ENCODE results near the gene ADGRG6. TPM values are rescaled to one million over a fixed set of nuclear protein-coding genes. Genes with fewer than 3 reads are reported as not detected.

ADGRG6 gene
- total RNA-seq, 1 experiment from 2014 or later: 3.0 TPM

DNA sequence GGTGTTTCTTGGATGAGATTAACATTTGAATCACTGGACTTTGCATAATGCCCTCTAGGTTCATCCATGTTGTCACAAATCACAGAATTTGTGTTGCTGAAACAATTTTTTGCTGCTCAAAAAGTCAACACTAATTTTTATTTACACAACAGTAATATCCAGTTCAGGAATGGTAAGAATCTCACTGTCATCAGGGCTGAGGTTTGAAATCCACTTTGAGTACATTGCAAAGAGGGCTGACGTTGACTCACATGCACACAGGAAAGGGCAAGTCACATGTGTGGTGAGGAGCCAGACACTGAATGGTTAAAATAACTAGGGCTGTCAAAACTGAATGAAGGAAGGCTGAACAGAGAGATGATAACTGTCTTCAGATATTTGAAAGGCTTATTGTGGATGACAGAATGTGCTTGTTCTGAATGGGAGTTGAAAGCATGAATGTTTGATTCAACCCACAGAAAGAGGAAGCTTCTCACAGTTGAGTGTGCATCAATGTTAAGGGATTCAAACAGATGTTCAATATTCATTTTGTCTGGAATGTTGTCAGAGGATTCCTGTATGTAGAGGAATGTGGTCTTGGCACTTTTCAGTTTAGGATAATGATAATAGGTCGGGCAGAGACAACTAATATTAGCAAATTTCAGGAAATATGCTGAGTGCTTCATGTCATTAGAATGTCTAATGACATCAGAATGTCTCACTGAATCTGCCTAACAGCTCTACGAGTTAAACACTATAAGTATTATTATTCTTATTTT, 3.6 kb upstream of the ADGRG6 start:
- Histone ChIP-seq H3K27me3 (no peaks in the 10 kb centered on the region), H3K36me3 (no peaks in the 10 kb centered on the region), H3K9me3 (replicated peaks) (no peaks in the 10 kb centered on the region), H3K4me1 (peaks cover 5% of the 10 kb centered on the region), H3K27ac (peak overlapping the region; percentile 30), H3K4me3 (no peak overlapping the region)
- DNase-seq: peak in 1 of 2 experiments; percentile 17

- H3K4me3 ChIP-seq: no peak overlapping the region
- H3K36me3 ChIP-seq: no peaks in the 10 kb centered on the region
- no peak overlapping the region for H3K27ac ChIP-seq
- DNase-seq: no peak
- no peaks in the 10 kb centered on the region for H3K9me3 ChIP-seq (replicated peaks)
- no peaks in the 10 kb centered on the region for H3K27me3 ChIP-seq
- peaks cover 5% of the 10 kb centered on the region for H3K4me1 ChIP-seq
Observed at GRCh38 chr6:142300302-142300701, 1.5 kb upstream of the ADGRG6 start.

DNA sequence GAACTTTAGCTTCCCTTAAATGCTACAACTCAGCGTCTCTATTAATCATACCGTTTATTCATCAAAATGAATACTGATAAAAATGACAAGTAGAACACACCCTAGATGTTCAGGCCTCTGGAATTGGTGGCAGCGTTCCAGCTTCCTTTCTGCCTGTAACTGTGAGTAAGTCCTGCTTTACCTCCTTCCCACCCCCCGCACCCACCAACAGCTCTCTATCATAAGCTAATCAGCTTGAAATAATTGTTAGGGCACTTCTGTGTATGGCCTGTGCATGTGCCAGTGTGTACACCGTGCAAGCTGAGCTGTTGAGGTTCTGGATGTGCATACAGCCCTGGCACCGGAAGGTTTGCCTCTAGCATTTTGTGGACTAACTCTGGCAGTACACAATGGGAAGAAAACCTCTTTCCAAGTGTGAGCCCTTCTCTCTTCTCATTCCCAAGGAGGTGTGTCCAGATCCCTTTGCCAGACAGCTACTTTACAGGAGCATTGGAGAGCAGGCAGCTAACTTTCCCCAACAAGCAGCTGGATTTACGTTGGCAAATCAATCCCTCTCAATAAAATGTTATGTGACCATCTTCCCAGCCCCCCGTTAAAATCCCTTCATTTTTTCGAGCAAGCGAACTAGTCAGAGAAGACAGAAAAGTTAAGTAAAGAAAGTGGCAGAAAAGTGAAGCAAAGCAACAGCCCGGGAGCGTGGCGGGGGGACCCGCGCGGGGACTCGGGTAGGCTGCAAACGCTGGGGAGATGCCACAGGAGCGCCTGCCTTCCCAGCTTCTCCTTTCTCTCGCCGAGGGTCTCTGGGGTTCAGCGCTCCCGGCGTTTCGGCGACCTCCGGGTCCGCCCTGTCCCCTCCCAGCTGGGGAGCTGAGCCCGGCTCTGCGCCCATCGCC, 803 bp upstream of the ADGRG6 start:
- H3K36me3 ChIP-seq: no peaks in the 10 kb centered on the region
- H3K4me3 ChIP-seq: peak overlapping the region; percentile 65
- H3K27ac ChIP-seq: peak overlapping the region; percentile 4; the same call in 1 of the 2 replicates
- H3K4me1 ChIP-seq: peaks cover 5% of the 10 kb centered on the region
- H3K27me3 ChIP-seq: no peaks in the 10 kb centered on the region
- DNase-seq: peak; percentile 3 to 24
- no peaks in the 10 kb centered on the region for H3K9me3 ChIP-seq (replicated peaks)

- peak in 1 of 2 experiments; percentile 4 for DNase-seq
- Histone ChIP-seq H3K27me3 (no peaks in the 10 kb centered on the region), H3K9me3 (replicated peaks) (no peaks in the 10 kb centered on the region), H3K36me3 (no peaks in the 10 kb centered on the region), H3K4me1 (peaks cover 5% of the 10 kb centered on the region), H3K4me3 (peak overlapping the region; percentile 65), H3K27ac (no peak overlapping the region)
Observed at GRCh38 chr6:142302421-142303175, 791 bp downstream of the ADGRG6 start.

DNA sequence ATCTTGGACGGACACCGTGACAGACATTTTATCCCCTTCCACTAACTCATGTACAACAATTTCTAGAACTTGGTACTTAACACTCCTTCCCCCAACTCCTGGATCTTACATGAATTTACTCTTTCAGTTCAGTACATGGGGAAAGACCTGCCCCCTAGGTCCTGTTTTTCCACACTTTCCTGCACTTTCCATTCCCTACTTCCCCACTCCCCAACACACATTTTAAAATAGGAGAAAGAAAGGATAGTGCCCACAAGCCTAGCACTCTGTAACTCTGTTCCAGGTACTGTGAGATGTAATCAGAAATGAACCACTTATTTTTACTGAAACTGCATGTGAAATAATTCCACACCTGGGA, 1.3 kb downstream of the ADGRG6 start:
- H3K27me3 ChIP-seq: no peaks in the 10 kb centered on the region
- no peaks in the 10 kb centered on the region for H3K9me3 ChIP-seq (replicated peaks)
- H3K36me3 ChIP-seq: no peaks in the 10 kb centered on the region
- no peak overlapping the region for H3K4me3 ChIP-seq
- no peak overlapping the region for H3K27ac ChIP-seq
- H3K4me1 ChIP-seq: peaks cover 2% of the 10 kb centered on the region; the same call in 1 of the 2 replicates
- DNase-seq: no peak

- no peaks in the 10 kb centered on the region for H3K4me1 ChIP-seq
- H3K4me3 ChIP-seq: no peak overlapping the region
- H3K27me3 ChIP-seq: no peaks in the 10 kb centered on the region
- no peaks in the 10 kb centered on the region for H3K9me3 ChIP-seq (replicated peaks)
- H3K27ac ChIP-seq: no peak overlapping the region
- H3K36me3 ChIP-seq: no peaks in the 10 kb centered on the region
- DNase-seq: no peak
Observed at GRCh38 chr6:142304241-142304640, 2.4 kb downstream of the ADGRG6 start.

GRCh38 chr6:142306736-142307135, 4.9 kb downstream of the ADGRG6 start:
- Histone ChIP-seq H3K27ac (no peak overlapping the region), H3K4me3 (no peak overlapping the region), H3K27me3 (no peaks in the 10 kb centered on the region), H3K9me3 (replicated peaks) (no peaks in the 10 kb centered on the region), H3K36me3 (no peaks in the 10 kb centered on the region), H3K4me1 (no peaks in the 10 kb centered on the region)
- no peak for DNase-seq

- Histone ChIP-seq H3K4me1 (no peaks in the 10 kb centered on the region), H3K4me3 (no peak overlapping the region), H3K27me3 (no peaks in the 10 kb centered on the region), H3K9me3 (replicated peaks) (no peaks in the 10 kb centered on the region), H3K27ac (no peak overlapping the region), H3K36me3 (no peaks in the 10 kb centered on the region)
- no peak for DNase-seq
Observed at GRCh38 chr6:142307963-142308748, 6.3 kb downstream of the ADGRG6 start.

GRCh38 chr6:142309426-142309825, 7.6 kb downstream of the ADGRG6 start:
- Histone ChIP-seq H3K27ac (no peak overlapping the region), H3K36me3 (no peaks in the 10 kb centered on the region), H3K27me3 (no peaks in the 10 kb centered on the region), H3K4me3 (no peak overlapping the region), H3K4me1 (no peaks in the 10 kb centered on the region), H3K9me3 (replicated peaks) (no peaks in the 10 kb centered on the region)
- DNase-seq: no peak

DNA sequence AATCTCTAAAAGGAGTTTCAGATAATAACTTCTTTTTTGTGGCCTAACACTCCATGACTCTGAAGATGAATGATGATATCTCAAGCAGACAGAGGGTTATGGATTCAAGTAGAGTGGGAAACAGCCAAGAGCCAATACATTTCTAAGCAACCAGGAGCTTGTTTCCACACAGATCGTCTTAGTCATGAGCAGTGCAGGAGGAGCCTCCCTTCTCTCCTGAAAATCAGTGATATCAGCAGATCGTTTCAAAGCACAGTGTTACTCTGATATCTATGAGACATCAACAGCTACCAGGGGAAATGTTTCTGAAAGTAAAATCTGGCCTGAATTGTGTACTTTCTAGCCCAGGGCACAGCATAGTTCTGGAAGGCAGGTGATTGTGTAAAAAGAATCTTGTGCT, 11.5 kb downstream of the ADGRG6 start:
- no peaks in the 10 kb centered on the region for H3K36me3 ChIP-seq
- no peaks in the 10 kb centered on the region; the same call in 1 of the 2 replicates for H3K9me3 ChIP-seq (replicated peaks)
- no peaks in the 10 kb centered on the region for H3K4me1 ChIP-seq
- no peaks in the 10 kb centered on the region for H3K27me3 ChIP-seq
- DNase-seq: no peak
- no peak overlapping the region for H3K4me3 ChIP-seq
- no peak overlapping the region for H3K27ac ChIP-seq

- Histone ChIP-seq H3K27me3 (no peaks in the 10 kb centered on the region), H3K9me3 (replicated peaks) (no peaks in the 10 kb centered on the region; the same call in 1 of the 2 replicates), H3K27ac (no peak overlapping the region), H3K4me1 (no peaks in the 10 kb centered on the region), H3K4me3 (no peak overlapping the region), H3K36me3 (no peaks in the 10 kb centered on the region)
- no peak for DNase-seq
Observed at GRCh38 chr6:142316791-142317368, 15.1 kb downstream of the ADGRG6 start.

- no peak overlapping the region for H3K27ac ChIP-seq
- no peak overlapping the region for H3K4me3 ChIP-seq
- no peaks in the 10 kb centered on the region for H3K36me3 ChIP-seq
- no peak for DNase-seq
- H3K9me3 ChIP-seq (replicated peaks): no peaks in the 10 kb centered on the region; the same call in 1 of the 2 replicates
- H3K4me1 ChIP-seq: no peaks in the 10 kb centered on the region
- no peaks in the 10 kb centered on the region for H3K27me3 ChIP-seq
Observed at GRCh38 chr6:142318714-142319113, 16.9 kb downstream of the ADGRG6 start.

GRCh38 chr6:142320366-142320765, 18.6 kb downstream of the ADGRG6 start:
- Histone ChIP-seq H3K27me3 (no peaks in the 10 kb centered on the region), H3K36me3 (no peaks in the 10 kb centered on the region; the same call in 1 of the 2 replicates), H3K4me1 (no peaks in the 10 kb centered on the region), H3K27ac (no peak overlapping the region), H3K9me3 (replicated peaks) (no peaks in the 10 kb centered on the region; the same call in 1 of the 2 replicates), H3K4me3 (no peak overlapping the region)
- DNase-seq: no peak

- H3K9me3 ChIP-seq (replicated peaks): no peaks in the 10 kb centered on the region; the same call in 1 of the 2 replicates
- no peak for DNase-seq
- no peak overlapping the region for H3K4me3 ChIP-seq
- no peak overlapping the region for H3K27ac ChIP-seq
- H3K27me3 ChIP-seq: no peaks in the 10 kb centered on the region
- no peaks in the 10 kb centered on the region; the same call in 1 of the 2 replicates for H3K36me3 ChIP-seq
- no peaks in the 10 kb centered on the region for H3K4me1 ChIP-seq
Observed at GRCh38 chr6:142321451-142321850, 19.6 kb downstream of the ADGRG6 start.

Measured in SJCRH30 (cell line).